Activated CD4-positive, alpha-beta T cell treated with anti-CD3 and anti-CD28 coated beads, Interleukin-2, amount 50 U/mL, for 48 hours (primary cell): ENCODE results near the gene HMG20A.

Experiments used
- DNase-seq, 2 experiments: peaks; one replicate each; pipeline ENCODE4 v3.0.0-alpha.2; 2020

Gene HMG20A

GRCh38 chr15:77503764-77504163 is 83.1 kb downstream of the HMG20A start:
- DNase-seq, result no peak

- no peak for DNase-seq
Measured at GRCh38 chr15:77504306-77504705, 83.6 kb downstream of the HMG20A start.

- no peak for DNase-seq
Measured at GRCh38 chr15:77504871-77505270, 84.2 kb downstream of the HMG20A start.

GRCh38 chr15:77505556-77505955 is 84.9 kb downstream of the HMG20A start:
- no peak for DNase-seq

- no peak for DNase-seq
Measured at GRCh38 chr15:77506311-77507142, 85.8 kb downstream of the HMG20A start.

GRCh38 chr15:77507143-77507897 is 86.6 kb downstream of the HMG20A start:
- no peak for DNase-seq

- no peak for DNase-seq
Measured at GRCh38 chr15:77507911-77508310, 87.2 kb downstream of the HMG20A start.

- DNase-seq, result no peak
Measured at GRCh38 chr15:77508541-77509243, 88.0 kb downstream of the HMG20A start.

GRCh38 chr15:77510066-77511057 is 89.7 kb downstream of the HMG20A start:
- no peak for DNase-seq

GRCh38 chr15:77511869-77512268 is 91.2 kb downstream of the HMG20A start:
- DNase-seq, result no peak

GRCh38 chr15:77513226-77513625 is 92.5 kb downstream of the HMG20A start:
- DNase-seq, result no peak

GRCh38 chr15:77514641-77515402 is 94.1 kb downstream of the HMG20A start:
- DNase-seq, result no peak

- DNase-seq, result no peak
Measured at GRCh38 chr15:77515613-77516012, 94.9 kb downstream of the HMG20A start.

- no peak for DNase-seq
Measured at GRCh38 chr15:77516076-77516475, 95.4 kb downstream of the HMG20A start.

GRCh38 chr15:77516786-77517185 is 96.1 kb downstream of the HMG20A start:
- DNase-seq, result no peak

GRCh38 chr15:77517579-77517978 is 96.9 kb downstream of the HMG20A start:
- DNase-seq, result no peak

- no peak for DNase-seq
Measured at GRCh38 chr15:77518458-77518857, 97.8 kb downstream of the HMG20A start.

- DNase-seq, result no peak
Measured at GRCh38 chr15:77519540-77519939, 98.9 kb downstream of the HMG20A start.

- no peak for DNase-seq
Measured at GRCh38 chr15:77521206-77521605, 100.5 kb downstream of the HMG20A start.

GRCh38 chr15:77525400-77525811 is 104.7 kb downstream of the HMG20A start:
- DNase-seq, result no peak

GRCh38 chr15:77525907-77526594 is 105.4 kb downstream of the HMG20A start:
- DNase-seq, result no peak
